GM10266 (cell line): Measurements from ENCODE around the gene SLC7A6.
A peak's percentile ranks its signal among the peaks of the same experiment; 100 is the strongest.
"Not testable (repeated sequence)": the region's sequence is repeated elsewhere in the genome, so short reads cannot be mapped to it uniquely, and the experiment has no call there.

Experiments
- DNase-seq: peaks from one replicate; pipeline ENCODE4 v3.0.0; 2012; ENCODE audit errors: extremely low spot score
- TF ChIP-seq, protein P1 (sequence below): IDR thresholded peaks from 2 replicates; pipeline ENCODE4 v1.5.1; 2012; ENCODE audit warnings: mild to moderate bottlenecking, low read depth; ENCODE audit not compliant: control insufficient read depth, insufficient read depth; ENCODE audit errors: missing control alignments

Gene SLC7A6

DNA sequence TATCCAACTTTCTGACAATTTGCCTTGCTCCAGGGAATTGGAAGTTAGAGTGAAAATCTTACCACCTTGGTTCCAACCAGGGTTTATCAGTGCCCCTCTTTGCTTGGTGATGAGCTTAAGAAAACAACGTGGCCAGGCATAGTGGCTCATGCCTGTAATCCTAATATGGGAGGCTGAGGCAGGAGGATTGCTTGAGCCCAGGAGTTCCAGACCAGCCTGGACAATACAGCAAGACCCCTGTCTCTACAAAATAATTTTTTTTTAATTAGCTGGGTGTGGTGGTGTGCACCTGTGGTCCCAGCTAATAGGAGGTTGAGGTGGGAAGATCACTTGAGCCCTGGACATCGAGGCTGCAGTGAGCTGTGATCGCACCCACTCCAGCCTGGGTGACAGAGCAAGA, 21.4 kb downstream of the SLC7A6 start:
- TF ChIP-seq, protein P1, sequence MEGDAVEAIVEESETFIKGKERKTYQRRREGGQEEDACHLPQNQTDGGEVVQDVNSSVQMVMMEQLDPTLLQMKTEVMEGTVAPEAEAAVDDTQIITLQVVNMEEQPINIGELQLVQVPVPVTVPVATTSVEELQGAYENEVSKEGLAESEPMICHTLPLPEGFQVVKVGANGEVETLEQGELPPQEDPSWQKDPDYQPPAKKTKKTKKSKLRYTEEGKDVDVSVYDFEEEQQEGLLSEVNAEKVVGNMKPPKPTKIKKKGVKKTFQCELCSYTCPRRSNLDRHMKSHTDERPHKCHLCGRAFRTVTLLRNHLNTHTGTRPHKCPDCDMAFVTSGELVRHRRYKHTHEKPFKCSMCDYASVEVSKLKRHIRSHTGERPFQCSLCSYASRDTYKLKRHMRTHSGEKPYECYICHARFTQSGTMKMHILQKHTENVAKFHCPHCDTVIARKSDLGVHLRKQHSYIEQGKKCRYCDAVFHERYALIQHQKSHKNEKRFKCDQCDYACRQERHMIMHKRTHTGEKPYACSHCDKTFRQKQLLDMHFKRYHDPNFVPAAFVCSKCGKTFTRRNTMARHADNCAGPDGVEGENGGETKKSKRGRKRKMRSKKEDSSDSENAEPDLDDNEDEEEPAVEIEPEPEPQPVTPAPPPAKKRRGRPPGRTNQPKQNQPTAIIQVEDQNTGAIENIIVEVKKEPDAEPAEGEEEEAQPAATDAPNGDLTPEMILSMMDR: no peak

DNA sequence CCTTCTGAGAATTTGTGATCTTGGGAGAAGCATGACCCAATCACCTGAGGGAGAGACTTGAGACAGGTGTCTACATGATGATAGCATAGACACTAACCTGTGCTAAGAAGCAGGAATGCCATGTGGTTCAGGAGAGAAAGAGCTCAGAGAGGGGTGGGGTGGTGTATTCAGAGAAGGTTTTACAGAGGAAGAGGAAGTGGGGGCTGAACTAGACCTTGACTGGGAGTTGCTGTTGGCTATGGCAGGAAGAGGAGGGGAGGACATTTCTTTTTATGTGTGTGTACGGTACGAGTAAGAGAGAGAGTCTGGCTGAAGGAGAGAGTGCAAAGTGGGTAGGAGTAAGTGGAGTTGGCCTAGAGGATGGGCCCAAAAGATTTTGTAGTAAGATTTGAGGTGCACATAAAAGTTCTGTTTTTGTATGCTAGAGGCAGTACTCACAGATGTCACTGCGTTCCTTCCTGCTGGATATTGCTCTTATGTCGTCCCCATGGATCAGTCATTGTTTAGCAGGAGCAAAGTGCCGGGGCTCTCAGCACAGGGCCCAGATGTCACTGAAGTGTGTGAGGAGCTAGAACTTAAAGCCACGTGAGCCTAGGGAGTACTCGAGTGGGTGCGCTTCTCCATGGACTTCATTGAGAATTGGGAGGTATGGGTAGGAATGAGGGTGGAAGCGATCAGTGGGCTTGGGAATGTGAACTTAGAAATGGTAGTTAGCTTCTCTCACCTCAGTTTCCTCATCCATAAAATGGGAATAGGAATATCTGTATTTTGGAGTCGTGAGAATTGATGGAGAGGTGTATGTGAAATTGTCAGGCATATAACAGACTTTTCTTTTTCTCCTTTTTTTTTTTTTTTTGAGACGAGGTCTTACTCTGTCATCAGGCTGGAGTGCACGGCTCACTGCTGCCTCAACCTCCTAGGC, 22.1 kb downstream of the SLC7A6 start:
- TF ChIP-seq, protein P1: no peak
- peak; percentile 43 for DNase-seq

More for the DNA sequence above, 21.4 kb downstream of the SLC7A6 start:
- no peak for DNase-seq

DNA sequence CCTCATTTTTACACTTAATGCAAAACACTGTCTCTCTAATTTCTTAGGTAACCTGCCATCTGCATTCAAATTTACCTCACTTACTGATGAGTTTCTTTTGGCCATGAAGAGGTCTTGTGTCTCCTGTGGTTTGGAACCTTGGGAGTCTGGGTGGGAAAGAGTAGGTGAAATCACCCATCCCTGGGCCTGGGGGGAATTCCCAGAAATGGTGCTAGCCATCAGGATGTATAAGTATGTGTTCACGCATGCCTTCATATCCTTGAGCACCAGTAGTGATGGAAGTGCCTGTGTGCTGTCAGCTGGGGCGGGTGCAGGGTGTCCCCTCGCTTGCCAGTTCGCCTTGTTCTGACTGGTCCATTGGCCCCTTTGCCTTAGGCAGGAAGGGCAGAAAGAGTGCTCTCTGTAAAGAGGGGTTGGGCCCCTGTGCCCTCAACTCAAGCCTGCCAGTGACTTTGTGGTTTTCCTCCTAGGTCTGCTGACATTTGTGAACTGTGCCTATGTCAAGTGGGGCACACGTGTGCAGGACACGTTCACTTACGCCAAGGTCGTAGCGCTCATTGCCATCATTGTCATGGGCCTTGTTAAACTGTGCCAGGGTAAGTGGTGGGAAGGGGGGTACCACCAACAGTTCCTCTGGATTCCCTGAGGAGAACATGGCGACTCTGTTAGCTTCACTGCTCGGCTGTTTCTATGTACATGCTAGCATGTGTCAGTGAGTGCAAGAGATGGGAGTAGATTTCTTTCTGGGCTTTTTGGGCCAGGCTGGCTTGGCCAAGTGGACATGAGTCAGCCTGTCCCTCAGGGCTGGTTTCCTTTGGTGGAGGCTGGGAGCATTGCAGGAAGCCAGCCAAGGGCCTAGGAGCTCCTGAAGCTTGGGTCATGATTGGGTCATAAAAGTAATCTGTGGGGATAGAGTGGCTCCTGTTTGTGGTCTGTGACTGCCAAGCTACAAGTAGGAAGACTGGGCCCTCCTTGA, 23.2 kb downstream of the SLC7A6 start:
- DNase-seq: no peak

DNA sequence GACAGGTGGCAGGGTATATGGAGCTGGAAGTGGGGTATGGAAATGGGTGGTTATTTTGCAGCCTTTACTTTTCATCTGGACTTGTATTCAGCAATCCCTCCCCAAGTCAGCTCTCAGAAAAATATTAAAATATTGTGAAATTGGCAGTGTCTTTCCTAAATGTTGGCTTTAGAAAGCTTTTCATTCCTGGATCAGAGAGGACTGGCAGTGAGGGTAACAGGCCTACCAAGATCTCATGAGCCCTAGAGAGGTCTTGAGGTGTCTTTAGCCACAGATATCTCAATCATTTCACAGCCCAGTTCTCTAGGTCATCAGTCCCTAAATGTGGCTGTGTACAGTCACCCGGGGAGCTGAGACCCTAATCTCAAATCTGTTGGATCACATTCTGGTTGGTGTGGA, 23.9 kb downstream of the SLC7A6 start:
- TF ChIP-seq, protein P1: no peak
- no peak for DNase-seq

More for the DNA sequence above, 23.2 kb downstream of the SLC7A6 start:
- TF ChIP-seq, protein P1: no peak

DNA sequence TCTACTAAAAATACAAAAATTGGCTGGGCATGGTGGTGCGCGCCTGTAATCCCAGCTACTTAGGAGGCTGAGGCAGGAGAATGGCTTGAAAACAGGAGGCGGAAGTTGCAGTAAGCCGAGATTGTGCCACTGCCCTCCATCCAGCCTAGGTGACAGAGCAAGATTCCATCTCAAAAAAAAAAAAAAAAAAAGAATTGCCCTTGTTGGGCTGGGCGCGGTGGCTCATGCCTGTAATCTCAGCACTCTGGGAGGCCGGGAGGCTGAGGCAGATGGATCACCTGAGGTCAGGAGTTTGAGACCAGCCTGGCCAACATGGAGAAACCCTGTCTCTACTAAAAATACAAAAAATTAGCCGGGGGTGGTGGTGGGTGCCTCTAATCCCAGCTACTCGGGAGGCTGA, 24.5 kb downstream of the SLC7A6 start:
- not testable (repeated sequence) for DNase-seq

DNA sequence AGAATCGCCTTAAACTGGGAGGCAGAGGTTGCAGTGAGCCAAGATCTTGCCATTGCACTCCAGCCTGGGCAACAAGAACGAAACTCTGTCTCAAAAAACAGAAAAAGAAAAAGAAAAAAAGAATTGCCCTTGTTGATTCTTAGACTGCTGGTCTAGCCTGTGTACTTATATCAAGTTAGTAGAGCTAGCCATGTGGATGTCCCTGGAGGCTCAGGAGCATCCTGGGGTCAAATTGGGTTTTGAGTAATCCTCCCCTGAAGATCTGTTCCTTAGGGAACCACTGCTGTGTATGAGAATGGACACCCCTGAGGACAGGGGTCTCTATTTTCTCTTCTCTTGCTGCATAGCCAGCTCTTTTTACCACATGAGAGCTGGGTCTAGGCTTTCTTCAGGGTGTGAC, 24.9 kb downstream of the SLC7A6 start:
- no peak for DNase-seq
- TF ChIP-seq, protein P1: no peak

DNA sequence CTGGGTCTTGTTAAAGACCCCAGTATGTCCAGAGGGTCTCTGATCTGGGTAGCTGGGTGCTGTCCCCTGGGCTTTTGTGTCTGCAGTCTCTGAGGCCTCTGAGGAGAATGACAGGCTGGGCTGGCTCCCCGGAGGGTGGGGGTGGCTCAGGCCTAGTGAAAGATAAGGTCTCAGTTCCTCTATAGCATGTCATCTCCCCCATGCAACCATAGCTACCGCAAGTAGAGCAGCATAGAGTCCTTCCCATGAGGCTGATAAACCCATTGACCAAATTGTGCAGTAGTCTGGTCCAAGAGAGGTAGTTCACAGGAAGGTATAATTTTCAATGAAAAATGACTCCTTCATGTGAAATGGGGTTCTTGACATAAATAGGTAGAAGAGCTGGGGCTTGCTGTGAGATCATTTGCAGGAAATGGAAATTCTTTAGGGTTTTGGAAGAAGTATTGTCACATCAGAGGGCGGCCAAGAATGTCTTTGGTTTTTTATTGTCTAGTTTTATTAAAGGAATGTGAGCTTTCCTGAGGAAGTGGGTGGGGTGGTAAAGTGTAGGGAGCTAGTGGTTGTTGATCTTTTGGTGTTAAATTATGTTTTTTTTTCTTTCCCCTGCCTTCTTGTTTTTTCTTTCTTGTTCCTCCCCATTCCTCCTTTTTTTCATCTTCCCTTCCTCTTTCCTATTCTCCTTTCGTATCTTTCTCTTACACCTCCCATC, 25.4 kb downstream of the SLC7A6 start:
- DNase-seq: peak; percentile 88
- TF ChIP-seq, protein P1: no peak
